ENCODE data around the gene CERS3.

CERS3 gene

DNA sequence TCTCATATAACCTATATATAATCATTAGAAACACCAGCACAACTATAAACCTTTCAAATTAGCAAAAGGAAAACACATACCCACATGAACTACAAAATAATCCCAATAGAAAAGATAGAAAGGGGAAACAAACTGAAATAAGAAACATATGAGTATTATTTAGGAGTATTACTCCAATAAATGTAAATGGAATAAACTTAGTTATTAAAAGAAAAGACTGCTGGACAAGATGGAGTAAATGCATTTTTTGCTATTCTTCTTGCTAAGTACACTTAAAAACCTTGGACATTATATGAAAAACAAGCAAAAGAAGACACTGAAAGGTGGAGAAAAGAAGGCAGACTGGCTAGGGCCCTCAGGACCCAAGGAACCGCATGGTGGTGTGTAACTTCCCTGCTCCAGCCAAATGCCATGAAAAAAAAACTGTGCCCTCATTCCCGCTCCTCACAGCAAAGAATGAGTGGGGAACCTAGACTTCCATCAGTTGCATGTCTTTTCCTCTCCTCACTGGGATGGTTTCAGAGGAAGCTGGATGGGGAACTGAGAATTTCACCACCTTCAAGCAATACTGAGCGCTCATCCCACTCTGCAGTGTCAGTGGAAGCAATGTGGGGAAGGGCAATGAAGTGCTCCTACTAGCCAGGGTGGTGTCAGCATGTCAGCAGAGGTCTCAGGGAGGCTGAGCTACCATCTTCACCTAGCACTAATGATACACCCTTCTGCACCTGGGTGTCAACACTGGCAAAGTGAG, 143.3 kb downstream of the CERS3 start:
- no peak for TF ChIP-seq JUND (IDR thresholded peaks at IDR 0.05; ENCODE audit: low read depth)
- no peak for DNase-seq (ENCODE audit: low read depth in 1 of 2, low spot score in 1 of 2)
- in situ Hi-C loops (cut with HindIII; ENCODE audit: low pct_unique_long_range_greater_than_20kb, low sequenced_read_pairs): no loop called here

DNA sequence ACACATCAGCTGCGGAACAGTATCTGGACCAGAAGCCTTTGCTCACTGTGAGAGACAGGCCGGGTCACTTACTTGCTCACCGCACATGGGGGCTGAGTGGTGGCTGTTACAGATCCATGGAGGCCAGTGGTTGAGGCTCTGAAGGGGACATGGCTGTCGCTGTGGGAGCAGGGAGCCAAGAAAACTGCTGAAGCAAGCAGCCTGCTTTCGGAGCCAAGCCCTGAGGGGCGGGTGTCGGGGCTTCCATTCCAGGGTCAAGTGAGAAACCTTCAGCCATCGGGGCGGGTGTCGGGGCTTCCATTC, 144.7 kb downstream of the CERS3 start:
- in situ Hi-C loops (cut with HindIII; ENCODE audit: low pct_unique_long_range_greater_than_20kb, low sequenced_read_pairs): no loop called here
- no peak for DNase-seq (ENCODE audit: low read depth in 1 of 2, low spot score in 1 of 2)
- TF ChIP-seq JUND (IDR thresholded peaks at IDR 0.05; ENCODE audit: low read depth): no peak

DNA sequence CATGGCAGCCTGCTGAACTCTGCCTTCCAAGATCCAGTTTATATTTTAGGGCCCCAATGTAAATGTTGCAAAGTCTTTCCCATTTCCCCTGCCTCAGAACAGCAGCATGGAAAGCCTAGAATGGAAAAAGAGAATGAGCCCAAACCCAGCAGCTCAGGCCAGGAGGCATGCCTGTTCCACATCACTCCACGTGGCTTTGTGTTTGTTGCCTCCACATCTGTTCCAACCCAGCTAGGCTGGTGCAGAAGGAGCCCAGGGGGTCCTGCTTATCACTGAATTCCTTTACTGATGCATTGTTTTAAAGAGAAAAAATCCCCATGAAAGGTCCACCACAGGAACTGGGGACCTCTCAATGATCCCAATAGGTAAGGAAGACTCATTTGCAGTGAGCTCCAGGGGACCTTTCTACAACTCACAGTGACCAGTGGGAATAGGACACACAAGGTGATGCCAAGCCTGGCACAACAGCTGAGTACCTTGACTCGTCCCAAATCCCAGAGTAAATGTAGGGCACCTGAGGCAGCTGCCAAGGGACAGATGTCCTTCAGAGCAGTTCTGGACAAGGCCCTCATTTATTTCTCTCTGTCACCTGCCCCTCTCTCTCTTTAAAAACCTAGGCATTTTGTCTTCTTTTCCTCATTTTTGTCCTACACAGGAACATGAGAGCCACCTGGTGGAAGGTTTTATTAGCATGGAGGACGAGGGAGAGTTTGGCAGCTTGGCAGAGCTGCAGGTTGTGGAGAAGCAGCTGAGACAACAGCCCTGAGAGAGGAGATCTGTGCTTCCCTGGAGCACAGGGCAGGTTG, 145.2 kb downstream of the CERS3 start:
- no peak for TF ChIP-seq JUND (IDR thresholded peaks at IDR 0.05; ENCODE audit: low read depth)
- in situ Hi-C loops (cut with HindIII; ENCODE audit: low pct_unique_long_range_greater_than_20kb, low sequenced_read_pairs): no loop called here
- peak; percentile 43 to 72 for DNase-seq (ENCODE audit: low read depth in 1 of 2, low spot score in 1 of 2)

DNA sequence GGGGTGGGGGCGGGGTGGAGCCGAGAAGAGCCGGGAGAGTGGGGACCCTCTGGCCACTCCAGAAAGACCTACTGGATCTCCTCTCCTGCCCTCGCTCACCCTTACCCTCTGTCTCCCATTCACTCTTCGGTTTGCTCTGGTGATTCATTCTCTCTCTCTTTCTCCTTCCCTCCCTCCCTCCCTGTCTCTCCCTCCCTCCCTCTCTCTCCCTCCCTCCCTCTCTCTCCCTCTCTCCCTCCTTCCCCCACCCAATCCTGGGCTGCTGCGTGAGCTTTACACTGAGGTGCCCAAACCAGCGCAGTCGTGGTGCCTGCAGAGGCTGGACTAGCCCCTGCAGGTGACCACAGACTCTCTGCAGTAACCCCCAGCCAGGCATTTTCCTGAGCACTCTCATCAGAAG, 154.8 kb downstream of the CERS3 start:
- TF ChIP-seq JUND (IDR thresholded peaks at IDR 0.05; ENCODE audit: low read depth): no peak
- in situ Hi-C loops (cut with HindIII; ENCODE audit: low pct_unique_long_range_greater_than_20kb, low sequenced_read_pairs): no loop called here
- no peak for DNase-seq (ENCODE audit: low read depth in 1 of 2, low spot score in 1 of 2)

DNA sequence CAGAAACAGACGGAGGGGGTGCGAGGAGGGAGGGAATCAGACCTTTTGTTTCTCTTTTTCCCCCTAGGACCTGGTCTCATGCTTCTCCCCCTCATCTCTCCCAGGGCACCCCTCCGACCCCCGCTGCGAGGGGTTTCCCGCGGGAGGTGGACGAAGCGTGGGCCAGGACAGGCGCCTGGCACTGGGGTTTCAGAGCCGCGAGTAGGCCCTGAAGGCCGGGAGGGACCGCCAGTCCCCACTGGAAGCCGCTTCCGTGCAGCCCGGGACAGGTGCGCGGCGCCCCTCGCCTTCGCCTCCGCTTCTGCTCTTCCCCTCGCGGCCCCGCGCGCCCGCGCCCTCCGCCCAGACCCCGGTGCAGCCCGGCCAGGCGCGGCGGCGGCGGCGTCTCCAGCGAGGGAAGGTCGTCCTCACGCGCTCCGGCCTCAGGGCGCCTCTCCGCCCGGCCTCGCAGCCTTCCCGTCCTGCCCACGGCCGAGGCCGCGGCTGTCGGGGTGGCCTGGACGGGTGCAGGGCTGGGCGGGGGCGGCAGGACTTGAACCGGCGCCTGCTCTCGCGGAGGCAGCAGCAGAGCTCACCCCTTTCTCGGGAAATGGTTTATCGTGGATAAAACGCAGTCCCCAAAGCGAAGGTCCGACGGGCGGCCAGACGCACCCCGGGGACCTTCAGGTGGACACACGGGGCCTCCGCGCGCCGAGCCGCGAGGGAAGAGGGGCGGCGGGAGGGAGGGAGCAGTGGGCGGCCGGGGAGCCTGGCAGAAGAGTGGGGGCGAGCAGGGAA, 155.4 kb downstream of the CERS3 start:
- in situ Hi-C loops (cut with HindIII; ENCODE audit: low pct_unique_long_range_greater_than_20kb, low sequenced_read_pairs): no loop called here
- no peak for TF ChIP-seq JUND (IDR thresholded peaks at IDR 0.05; ENCODE audit: low read depth)
- no peak for DNase-seq (ENCODE audit: low read depth in 1 of 2, low spot score in 1 of 2)

DNA sequence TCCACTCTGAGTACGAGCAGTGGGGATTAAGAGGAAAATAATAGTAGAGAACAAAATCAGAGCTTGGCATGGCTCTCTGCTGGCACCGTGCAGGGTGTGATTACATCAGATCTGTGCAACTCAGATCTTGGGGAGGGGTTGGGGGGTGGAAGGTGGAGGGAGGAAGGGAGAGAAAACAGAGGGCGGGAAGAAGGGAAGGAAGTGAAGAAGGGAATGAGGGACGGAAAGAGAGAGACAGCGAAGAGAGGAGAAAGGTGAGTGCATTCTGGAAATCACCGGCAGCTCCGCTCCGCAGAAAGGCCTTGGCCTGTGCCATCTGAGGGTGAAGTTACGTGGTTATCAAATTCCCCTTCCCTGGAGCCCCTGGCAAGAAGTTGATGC, 156.0 kb downstream of the CERS3 start:
- in situ Hi-C loops (cut with HindIII; ENCODE audit: low pct_unique_long_range_greater_than_20kb, low sequenced_read_pairs): no loop called here
- no peak for DNase-seq (ENCODE audit: low read depth in 1 of 2, low spot score in 1 of 2)
- TF ChIP-seq JUND (IDR thresholded peaks at IDR 0.05; ENCODE audit: low read depth): no peak

DNA sequence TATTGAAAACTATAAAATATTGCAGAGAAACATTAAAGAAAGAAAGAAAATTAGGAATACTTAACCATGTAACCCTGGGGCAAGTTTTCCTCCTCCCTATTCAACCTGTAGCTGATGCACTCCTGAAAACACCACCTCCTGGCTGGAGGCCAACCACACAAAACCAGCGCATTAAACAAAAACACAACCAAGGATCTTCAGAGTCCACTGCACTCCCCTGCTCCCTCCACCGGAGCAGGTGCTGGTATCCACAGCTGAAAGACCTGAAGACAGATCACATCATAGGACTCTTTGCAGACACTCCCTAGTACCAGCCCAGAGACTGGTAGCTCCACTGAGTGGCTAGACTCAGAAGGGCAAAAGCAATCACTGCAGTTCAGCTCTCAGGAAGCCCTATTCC, 173.4 kb downstream of the CERS3 start:
- no peak for DNase-seq (ENCODE audit: low read depth in 1 of 2, low spot score in 1 of 2)
- in situ Hi-C loops (cut with HindIII; ENCODE audit: low pct_unique_long_range_greater_than_20kb, low sequenced_read_pairs): no loop called here
- no peak for TF ChIP-seq JUND (IDR thresholded peaks at IDR 0.05; ENCODE audit: low read depth)

DNA sequence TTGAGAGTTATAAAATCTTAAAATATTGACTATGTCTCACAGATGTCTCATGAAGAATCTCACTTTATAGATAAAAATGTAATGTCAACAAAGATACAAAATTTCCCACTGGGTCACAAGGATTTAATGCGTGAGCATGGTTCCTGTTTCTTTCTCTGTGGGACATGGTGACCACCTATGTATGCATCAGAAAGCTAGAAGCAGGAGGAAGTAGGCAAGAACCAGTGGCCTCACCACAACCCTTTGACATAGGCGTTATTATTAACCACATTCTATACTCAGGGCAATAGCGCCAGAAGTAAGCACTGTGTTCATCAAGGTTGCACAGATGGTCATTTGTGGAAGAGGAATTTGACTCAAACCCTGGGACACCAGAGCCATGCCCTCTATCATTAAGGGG, 175.3 kb downstream of the CERS3 start:
- in situ Hi-C loops (cut with HindIII; ENCODE audit: low pct_unique_long_range_greater_than_20kb, low sequenced_read_pairs): no loop called here
- no peak for DNase-seq (ENCODE audit: low read depth in 1 of 2, low spot score in 1 of 2)
- no peak for TF ChIP-seq JUND (IDR thresholded peaks at IDR 0.05; ENCODE audit: low read depth)

DNA sequence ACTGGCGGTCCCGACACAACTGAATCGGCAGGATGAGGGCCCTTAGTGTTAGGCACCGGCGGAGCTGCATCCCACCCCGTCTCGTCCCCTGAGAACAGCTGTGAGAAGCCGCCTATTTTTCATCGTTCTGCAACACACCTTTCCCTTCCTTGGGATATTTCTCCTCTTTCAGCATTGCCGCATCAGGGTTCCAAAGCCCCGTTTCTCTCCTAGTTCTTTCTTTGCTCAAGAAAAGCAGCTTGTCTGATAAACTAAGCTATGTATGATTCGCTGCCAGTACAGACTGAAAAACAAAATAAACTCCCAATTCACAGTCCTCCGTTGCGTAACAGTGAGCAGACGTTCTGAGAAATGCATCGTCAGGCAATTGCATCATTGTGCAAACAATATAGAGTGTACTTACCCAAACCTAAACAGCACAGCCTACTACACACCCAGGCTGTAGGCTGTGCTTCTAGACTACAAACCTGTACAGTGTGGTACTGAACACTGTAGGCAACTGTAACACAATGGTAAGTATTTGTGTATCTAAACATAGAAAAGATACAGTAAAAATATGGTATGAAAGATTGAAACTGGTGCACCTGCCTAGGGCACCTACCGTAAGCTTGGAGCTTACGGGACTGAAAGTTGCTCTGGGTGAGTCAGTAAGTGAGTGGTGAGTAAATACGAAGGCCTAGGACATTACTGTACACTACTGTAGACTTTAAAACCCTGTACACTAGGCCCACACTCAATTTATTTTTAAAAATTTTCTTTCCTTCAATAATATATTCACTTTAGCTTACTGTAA, 178.1 kb downstream of the CERS3 start:
- DNase-seq (ENCODE audit: low read depth in 1 of 2, low spot score in 1 of 2): peak in 1 of 2 experiments; percentile 88
- TF ChIP-seq JUND (IDR thresholded peaks at IDR 0.05; ENCODE audit: low read depth): no peak
- in situ Hi-C loops (cut with HindIII; ENCODE audit: low pct_unique_long_range_greater_than_20kb, low sequenced_read_pairs): no loop called here
